Naive B cell (primary cell): ENCODE results near the gene CCDC85C. TPM values are rescaled to one million over a fixed set of nuclear protein-coding genes. Genes with fewer than 3 reads are reported as not detected.

Experiments
- ATAC-seq, 2 donors: fragments of 150-1000 bp; cut with Tn5 transposase; 2 replicates each; pipeline ENCODE4 v1.10.0; 2021; ENCODE audit warnings: low read depth in 2 of 2, mild to moderate bottlenecking in 2 of 2, moderate library complexity in 2 of 2
- DNase-seq: peaks from one replicate; pipeline ENCODE4 v3.0.0; 2022
- H3K27ac Mint-ChIP-seq, 6 donors: one replicate each; pipeline ENCODE4 v1.8.0; 2020 to 2022; ENCODE audit warnings: mild to moderate bottlenecking in 6 of 6, mixed read lengths in 6 of 6, moderate library complexity in 5 of 6, inconsistent platforms in 2 of 6
- H3K27me3 Mint-ChIP-seq, 3 donors: one replicate each; pipeline ENCODE4 v1.8.0; 2021 to 2022; ENCODE audit warnings: mixed read lengths in 3 of 3, mild to moderate bottlenecking in 1 of 3
- H3K36me3 Mint-ChIP-seq, 2 donors: one replicate each; pipeline ENCODE4 v1.8.0; 2020 to 2022; ENCODE audit warnings: mixed read lengths in 2 of 2, inconsistent platforms in 1 of 2, mild to moderate bottlenecking in 1 of 2
- H3K4me1 Mint-ChIP-seq, 3 donors: one replicate each; pipeline ENCODE4 v1.8.0; 2020 to 2022; ENCODE audit warnings: mixed read lengths in 3 of 3, inconsistent platforms in 1 of 3, mild to moderate bottlenecking in 1 of 3, moderate library complexity in 1 of 3
- H3K4me3 Mint-ChIP-seq, 8 donors: one replicate each; pipeline ENCODE4 v1.8.0; 2020 to 2022; ENCODE audit warnings: mild to moderate bottlenecking in 8 of 8, mixed read lengths in 8 of 8, moderate library complexity in 8 of 8, inconsistent platforms in 2 of 8
- H3K9me3 Mint-ChIP-seq, 7 donors: one replicate each; pipeline ENCODE4 v1.8.0; 2020 to 2022; ENCODE audit warnings: mixed read lengths in 7 of 7, mild to moderate bottlenecking in 5 of 7, inconsistent platforms in 2 of 7, moderate library complexity in 1 of 7
- polyA plus RNA-seq, 6 donors: library from polyadenylated mRNA; unstranded; fragments of 300-500 nt; fragmentation: Illumina TruSeq; gene quantifications; one replicate each; pipeline ENCODE4 v1.2.3, GENCODE V29; 2021; ENCODE audit warnings: low read depth in 6 of 6

The CCDC85C gene
- polyA plus RNA-seq, 6 donors from 2014 or later, result 0.05 to 0.28 (median 0.24) TPM

DNA sequence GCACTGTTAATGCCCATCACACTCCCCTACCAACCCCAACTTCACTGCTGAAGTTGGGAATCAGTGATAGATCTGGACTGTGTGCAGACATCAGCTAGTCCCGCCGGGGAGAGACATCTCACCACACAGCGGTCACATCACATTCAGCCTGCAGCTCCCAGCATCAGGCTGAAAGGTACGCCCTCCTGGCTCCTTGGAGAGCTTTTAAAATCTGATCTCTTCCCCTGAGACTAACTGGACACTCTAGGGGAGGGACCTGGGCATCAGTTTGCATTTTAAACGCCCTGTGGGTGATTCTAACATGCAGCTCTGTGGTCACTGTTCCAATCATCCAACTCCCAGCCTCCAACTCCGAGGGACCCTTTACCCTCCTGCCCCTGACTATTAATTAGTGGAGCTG is 58.4 kb downstream of the CCDC85C start:
- Mint-ChIP-seq H3K27ac (peak overlapping the region in 1 of 6 donors; percentile 44), H3K4me3 (no peak overlapping the region), H3K36me3 (no peaks in the 10 kb centered on the region), H3K9me3 (no peaks in the 10 kb centered on the region), H3K4me1 (peaks cover 5 to 14% (median 8%) of the 10 kb centered on the region in 3 donors), H3K27me3 (peaks cover 4 to 31% (median 18%) of the 10 kb centered on the region in 3 donors)
- no peak for ATAC-seq
- no peak for DNase-seq

DNA sequence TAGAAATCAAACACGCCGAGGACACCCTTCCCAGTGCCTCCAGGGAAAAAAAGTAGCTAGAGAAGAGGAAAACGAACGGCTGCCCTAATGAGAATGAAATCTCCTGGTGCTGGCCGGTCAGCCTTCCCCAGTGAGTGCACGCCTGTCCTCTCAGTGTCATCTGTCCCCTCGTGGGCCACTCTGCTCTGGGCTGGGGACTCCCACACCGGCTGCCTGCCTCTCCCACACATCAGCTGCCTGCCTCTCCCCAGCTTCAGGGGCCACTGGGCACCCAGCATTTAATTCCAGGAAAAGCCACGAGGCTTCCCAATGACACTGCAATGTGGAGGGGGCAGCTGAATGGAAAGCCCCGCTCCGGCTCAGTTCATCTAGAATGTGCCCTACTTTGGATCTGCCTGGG is 59.0 kb downstream of the CCDC85C start:
- H3K36me3 Mint-ChIP-seq, result no peaks in the 10 kb centered on the region
- no peak overlapping the region for H3K27ac Mint-ChIP-seq
- H3K4me1 Mint-ChIP-seq, result peaks cover 5 to 13% (median 8%) of the 10 kb centered on the region in 3 donors
- no peak for ATAC-seq
- H3K4me3 Mint-ChIP-seq, result no peak overlapping the region
- no peaks in the 10 kb centered on the region for H3K9me3 Mint-ChIP-seq
- no peak for DNase-seq
- H3K27me3 Mint-ChIP-seq, result peaks cover 4 to 31% (median 18%) of the 10 kb centered on the region in 3 donors

DNA sequence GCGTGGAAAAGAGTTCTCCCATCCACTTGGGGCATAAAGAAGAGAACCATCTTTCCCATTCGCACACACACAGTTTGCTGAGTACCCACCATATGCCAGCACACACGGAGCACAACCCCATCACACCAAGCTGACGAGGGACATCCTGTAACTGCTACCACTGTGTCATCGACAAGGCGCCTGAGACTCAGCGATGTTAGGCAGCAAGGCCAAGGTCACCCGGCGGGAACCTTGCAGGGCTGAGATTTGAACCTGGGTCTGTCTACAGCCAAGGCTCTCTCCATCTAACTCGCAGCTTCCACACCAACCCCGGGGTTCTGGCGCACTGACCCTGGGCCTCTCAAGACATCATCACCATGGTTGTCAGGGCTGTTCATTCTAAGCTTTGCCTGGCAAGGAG is 60.0 kb downstream of the CCDC85C start:
- peaks cover 4 to 32% (median 18%) of the 10 kb centered on the region in 3 donors for H3K27me3 Mint-ChIP-seq
- H3K36me3 Mint-ChIP-seq, result no peaks in the 10 kb centered on the region
- H3K27ac Mint-ChIP-seq, result peak overlapping the region in 2 of 6 donors; percentile 61 to 63

DNA sequence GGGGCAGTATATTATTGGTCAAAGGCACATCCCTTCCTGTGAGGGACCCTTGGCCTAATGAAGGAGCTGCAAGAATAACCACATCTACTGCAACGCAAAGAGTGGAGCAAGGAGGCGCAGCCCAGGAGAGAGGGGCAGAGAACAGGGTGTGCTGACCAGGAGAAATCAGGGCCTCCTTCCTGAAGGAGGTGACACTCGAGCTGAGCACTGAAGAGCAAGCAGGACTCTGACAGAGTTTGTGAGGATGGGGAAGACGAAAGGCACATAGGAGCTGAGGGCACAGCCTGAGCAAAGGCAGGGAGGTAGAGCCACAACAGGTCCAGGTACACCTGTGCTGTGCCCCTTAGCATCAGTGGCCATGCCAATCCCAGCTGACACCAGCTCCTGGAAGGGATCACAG is 60.6 kb downstream of the CCDC85C start:
- Mint-ChIP-seq H3K36me3 (no peaks in the 10 kb centered on the region), H3K27ac (peak overlapping the region in 2 of 6 donors; percentile 14 to 73), H3K9me3 (no peaks in the 10 kb centered on the region), H3K4me1 (peaks cover 9 to 11% (median 10%) of the 10 kb centered on the region in 3 donors), H3K27me3 (peaks cover 4 to 36% (median 18%) of the 10 kb centered on the region in 3 donors), H3K4me3 (no peak overlapping the region)
- no peak for DNase-seq
- no peak for ATAC-seq

More for the DNA sequence above, 60.0 kb downstream of the CCDC85C start:
- no peaks in the 10 kb centered on the region for H3K9me3 Mint-ChIP-seq
- peaks cover 5 to 13% (median 5%) of the 10 kb centered on the region in 3 donors for H3K4me1 Mint-ChIP-seq
- no peak overlapping the region for H3K4me3 Mint-ChIP-seq
- DNase-seq (no peak), ATAC-seq (no peak)

DNA sequence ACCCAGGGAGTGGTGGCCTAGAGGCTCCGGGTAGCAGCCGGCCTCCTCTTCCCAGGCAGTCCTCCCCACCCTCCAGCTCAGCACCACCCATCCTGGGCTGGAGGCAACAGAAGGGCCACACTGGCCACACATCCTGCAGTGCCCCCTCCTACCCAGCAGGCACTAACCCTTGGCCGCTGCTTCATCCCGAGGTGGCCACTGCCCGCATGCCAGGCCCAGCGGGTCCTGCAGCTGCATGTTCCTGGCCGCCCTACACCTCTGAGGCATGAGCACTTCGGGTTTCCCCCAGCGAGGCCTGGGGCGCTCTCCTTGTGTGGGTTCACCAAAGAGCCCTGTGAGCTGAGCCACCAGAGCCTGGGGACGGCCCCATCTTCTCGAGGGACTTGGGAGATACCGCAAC is 61.4 kb downstream of the CCDC85C start:
- Mint-ChIP-seq H3K36me3 (no peaks in the 10 kb centered on the region), H3K9me3 (no peaks in the 10 kb centered on the region), H3K27me3 (peaks cover 4 to 39% (median 18%) of the 10 kb centered on the region in 3 donors), H3K4me1 (peaks cover 5 to 11% (median 9%) of the 10 kb centered on the region in 3 donors), H3K4me3 (no peak overlapping the region), H3K27ac (no peak overlapping the region)
- DNase-seq, result no peak
- no peak for ATAC-seq

DNA sequence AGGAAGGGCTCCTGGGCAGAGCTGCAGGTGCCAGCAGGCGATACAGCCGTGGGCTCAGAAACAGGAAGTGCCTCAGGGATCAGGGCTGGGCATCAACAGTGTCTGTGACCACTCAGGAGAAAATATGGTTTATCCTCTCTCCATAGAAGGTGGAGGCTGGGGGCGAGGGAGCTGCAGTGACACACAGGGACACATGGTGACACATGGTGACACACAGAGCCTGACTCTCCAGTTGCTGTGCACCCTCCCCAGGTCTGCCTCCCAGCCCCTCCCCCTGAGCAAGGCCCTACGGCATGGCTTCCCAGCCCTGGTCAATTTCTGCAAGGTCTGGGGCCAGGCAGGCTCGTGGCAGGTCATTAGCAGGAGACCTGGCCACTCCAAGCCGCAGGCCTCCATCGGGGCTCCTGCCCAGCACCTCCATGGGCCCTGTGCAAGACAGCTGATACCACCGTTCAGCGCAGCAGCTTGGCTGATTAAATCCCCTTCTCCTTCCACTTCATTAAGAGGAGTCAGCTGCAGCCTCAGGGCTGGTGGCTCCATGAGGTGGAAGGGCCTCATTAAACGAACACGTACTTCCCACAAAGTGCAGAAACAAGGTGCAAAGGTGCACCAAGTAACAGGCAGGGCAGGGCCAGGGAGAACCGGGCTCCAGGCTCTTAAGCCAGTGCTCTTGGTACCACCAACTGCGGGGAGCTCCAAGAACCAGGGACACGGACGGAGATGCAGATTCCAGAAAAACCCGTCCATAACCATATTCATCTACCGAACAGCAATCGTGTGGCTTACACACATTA is 62.1 kb downstream of the CCDC85C start:
- no peaks in the 10 kb centered on the region for H3K9me3 Mint-ChIP-seq
- ATAC-seq, result no peak
- no peak overlapping the region for H3K4me3 Mint-ChIP-seq
- peak overlapping the region in 2 of 6 donors; percentile 3 to 57 for H3K27ac Mint-ChIP-seq
- H3K27me3 Mint-ChIP-seq, result peaks cover 4 to 46% (median 18%) of the 10 kb centered on the region in 3 donors
- no peak for DNase-seq
- H3K36me3 Mint-ChIP-seq, result no peaks in the 10 kb centered on the region
- peaks cover 5 to 11% (median 9%) of the 10 kb centered on the region in 3 donors for H3K4me1 Mint-ChIP-seq

DNA sequence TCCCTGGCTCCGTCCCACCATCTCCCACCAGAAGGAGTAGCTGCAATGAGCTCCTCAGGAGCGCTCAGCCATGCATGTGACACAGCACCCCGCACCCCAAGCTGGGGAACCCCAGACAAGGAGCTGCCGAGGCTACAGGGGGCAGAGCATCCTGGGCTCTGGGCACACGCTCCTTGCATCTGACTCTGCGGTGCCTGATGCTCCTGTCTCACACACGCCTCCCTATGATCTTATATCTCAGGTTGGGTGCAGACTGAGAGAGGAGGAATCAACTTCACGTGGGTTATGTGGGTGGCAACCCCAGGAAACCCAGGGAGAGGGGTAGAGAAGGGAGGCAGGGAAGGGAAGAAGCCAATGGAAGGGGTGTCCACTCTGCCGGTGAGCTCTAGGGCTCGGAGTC is 62.8 kb downstream of the CCDC85C start:
- DNase-seq, result no peak
- Mint-ChIP-seq H3K27ac (peak overlapping the region in 1 of 6 donors; percentile 3), H3K9me3 (no peaks in the 10 kb centered on the region), H3K4me1 (peaks cover 5 to 11% (median 9%) of the 10 kb centered on the region in 3 donors), H3K36me3 (no peaks in the 10 kb centered on the region), H3K27me3 (peaks cover 0 to 51% (median 16%) of the 10 kb centered on the region in 3 donors), H3K4me3 (no peak overlapping the region)
- no peak for ATAC-seq

DNA sequence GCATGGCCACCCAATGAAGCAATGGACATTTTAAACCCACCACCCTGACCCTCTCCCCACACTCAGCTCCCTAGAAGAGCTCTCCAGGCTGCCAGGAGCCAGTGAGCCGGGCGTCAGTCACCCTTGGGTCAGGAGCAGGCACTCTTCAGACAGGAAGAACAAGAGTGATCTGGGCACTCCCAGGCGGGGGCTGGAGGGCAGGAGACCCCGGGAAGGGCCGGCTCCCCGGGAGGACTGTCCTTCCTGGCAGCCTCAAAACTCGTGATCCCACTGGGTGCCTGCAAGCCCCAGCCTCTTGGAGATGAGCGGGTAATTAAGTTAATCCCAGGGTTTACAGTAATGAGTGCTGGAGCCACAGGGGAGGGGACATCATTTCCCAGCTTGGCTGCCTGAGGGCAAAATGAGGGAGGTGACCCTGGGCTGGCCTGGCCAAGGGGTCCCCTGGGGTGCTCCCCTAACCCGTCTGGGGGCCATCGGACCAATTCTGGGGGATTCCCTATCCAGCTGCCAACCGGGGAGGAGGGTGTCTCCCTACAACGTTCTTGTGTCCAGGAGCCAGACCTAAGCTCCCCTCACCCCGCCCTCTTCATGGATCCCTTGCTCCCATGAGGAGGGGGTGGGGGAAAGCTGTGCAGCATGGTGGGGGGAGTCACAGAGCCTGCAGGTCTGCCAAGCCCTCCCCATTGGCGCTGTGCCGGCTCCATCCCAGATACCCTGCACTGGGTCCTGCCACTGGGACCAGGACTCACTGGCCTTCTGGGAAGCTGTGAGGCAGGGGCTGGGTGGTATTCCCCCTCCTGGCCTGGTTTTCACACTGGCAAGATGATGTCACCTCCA is 63.6 kb downstream of the CCDC85C start:
- DNase-seq (no peak), ATAC-seq (no peak)
- Mint-ChIP-seq H3K4me1 (peaks cover 5 to 11% (median 9%) of the 10 kb centered on the region in 3 donors), H3K27me3 (peaks cover 0 to 51% (median 8%) of the 10 kb centered on the region in 3 donors), H3K9me3 (no peaks in the 10 kb centered on the region), H3K27ac (no peak overlapping the region), H3K36me3 (no peaks in the 10 kb centered on the region), H3K4me3 (peak overlapping the region in 1 of 8 donors; percentile 62)

DNA sequence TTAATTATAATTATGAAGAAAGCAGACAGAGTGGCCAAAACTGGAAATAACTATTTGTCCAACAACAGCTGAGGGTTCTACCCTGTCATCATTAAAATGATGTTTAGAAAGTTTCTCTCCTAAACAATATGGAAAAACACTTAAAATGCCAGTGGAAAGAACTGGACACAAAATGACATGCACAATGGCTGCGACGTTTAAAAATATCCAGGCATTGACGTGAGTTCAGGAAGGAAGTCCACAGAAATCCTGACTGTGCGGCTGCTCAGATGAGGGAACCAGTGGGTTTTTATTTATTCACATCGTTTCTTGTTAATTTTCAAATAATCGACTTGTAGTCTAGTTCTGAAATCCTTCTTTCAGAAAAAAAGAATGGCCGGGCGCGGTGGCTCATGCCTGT is 64.5 kb downstream of the CCDC85C start:
- no peak for DNase-seq
- peaks cover 5 to 11% (median 9%) of the 10 kb centered on the region in 3 donors for H3K4me1 Mint-ChIP-seq
- no peak for ATAC-seq
- no peaks in the 10 kb centered on the region for H3K36me3 Mint-ChIP-seq
- peaks cover 0 to 42% (median under 1%) of the 10 kb centered on the region in 3 donors for H3K27me3 Mint-ChIP-seq
- no peaks in the 10 kb centered on the region for H3K9me3 Mint-ChIP-seq
- no peak overlapping the region for H3K27ac Mint-ChIP-seq
- H3K4me3 Mint-ChIP-seq, result no peak overlapping the region

DNA sequence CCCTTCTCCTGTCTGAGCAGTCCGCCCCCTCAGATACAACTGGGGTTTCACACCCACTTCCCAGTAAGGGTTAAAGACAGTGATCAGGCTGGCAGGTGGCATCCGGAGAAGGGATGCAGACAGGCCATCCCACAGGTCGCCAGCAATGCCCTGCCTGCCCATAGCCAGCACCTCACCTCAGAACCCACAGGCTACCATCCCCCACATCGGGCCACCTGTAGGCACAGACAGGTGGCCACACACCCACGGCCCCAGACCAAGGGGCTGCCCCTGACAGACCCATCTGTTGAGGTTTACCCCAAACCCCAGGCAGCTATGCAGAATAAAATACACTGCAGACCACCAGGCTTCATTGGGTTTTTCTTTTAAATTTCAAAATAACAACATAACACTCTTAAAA is 65.3 kb downstream of the CCDC85C start:
- Mint-ChIP-seq H3K27me3 (peaks cover 0 to 42% (median 0%) of the 10 kb centered on the region in 3 donors), H3K27ac (peak overlapping the region in 1 of 6 donors; percentile 32), H3K9me3 (no peaks in the 10 kb centered on the region), H3K36me3 (no peaks in the 10 kb centered on the region), H3K4me3 (peak overlapping the region in 1 of 8 donors; percentile 62), H3K4me1 (peaks cover 5 to 11% (median 9%) of the 10 kb centered on the region in 3 donors)
- ATAC-seq (no peak), DNase-seq (no peak)

DNA sequence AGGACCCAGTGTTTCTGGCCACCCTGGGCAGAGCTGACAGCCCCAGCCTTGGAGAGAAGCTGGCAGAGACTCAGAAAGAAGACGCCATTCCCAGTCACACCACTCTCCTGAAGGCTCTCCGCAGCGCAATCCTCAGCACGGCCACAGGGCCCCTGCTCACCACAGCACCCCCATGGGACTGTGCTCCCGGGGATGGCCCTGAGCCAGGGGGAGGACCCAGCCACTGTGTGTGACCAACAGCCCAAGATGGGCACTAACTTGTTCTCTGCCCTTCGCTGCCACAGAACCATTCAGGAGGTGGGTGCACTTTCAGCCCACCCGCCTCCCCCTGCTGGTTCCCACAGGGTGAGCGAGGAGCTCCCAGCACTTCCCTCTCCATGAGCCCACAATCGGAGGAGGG is 65.7 kb downstream of the CCDC85C start:
- no peak for ATAC-seq
- peaks cover 5 to 11% (median 9%) of the 10 kb centered on the region in 3 donors for H3K4me1 Mint-ChIP-seq
- no peaks in the 10 kb centered on the region for H3K9me3 Mint-ChIP-seq

DNA sequence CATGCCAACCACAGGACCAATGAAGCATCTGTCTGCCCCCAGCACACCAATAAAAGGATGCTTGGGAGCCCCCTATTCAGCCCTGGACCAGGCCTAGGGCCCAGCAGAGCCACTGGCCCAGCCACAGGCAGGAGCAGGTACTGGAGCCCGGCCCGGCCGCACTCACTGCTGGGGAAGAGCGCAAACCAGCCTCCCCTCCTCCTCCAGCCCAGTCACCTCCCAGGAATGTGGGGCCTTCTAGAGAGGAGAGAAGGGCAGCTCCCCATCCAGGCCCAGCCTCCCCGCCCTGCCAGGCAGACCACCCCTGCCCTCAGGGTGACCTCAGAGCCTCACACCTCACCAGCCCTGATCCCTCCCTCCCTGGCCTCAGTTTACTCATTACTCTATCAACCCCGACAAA is 66.6 kb downstream of the CCDC85C start:
- no peak overlapping the region for H3K27ac Mint-ChIP-seq
- no peak for DNase-seq
- H3K4me1 Mint-ChIP-seq, result peaks cover 5 to 11% (median 9%) of the 10 kb centered on the region in 3 donors
- peaks cover 0 to 36% (median 0%) of the 10 kb centered on the region in 3 donors for H3K27me3 Mint-ChIP-seq
- no peaks in the 10 kb centered on the region for H3K36me3 Mint-ChIP-seq
- H3K4me3 Mint-ChIP-seq, result no peak overlapping the region
- ATAC-seq, result no peak
- no peaks in the 10 kb centered on the region for H3K9me3 Mint-ChIP-seq

More for the DNA sequence above, 65.7 kb downstream of the CCDC85C start:
- H3K27ac Mint-ChIP-seq, result peak overlapping the region in 1 of 6 donors; percentile 32
- DNase-seq, result no peak
- H3K36me3 Mint-ChIP-seq, result no peaks in the 10 kb centered on the region
- peaks cover 0 to 38% (median 0%) of the 10 kb centered on the region in 3 donors for H3K27me3 Mint-ChIP-seq
- H3K4me3 Mint-ChIP-seq, result no peak overlapping the region
